B cell (primary cell): ENCODE data around the gene WDR38. TPM values are rescaled to one million over a fixed set of nuclear protein-coding genes. Genes with fewer than 3 reads are reported as not detected.

Experiments
- ATAC-seq: fragments of 200-7000 bp; cut with Tn5 transposase; one replicate; pipeline ENCODE4 v1.10.0; 2021; ENCODE audit warnings: low read depth, mild to moderate bottlenecking, moderate number of reproducible peaks, moderate library complexity
- CTCF ChIA-PET: fragments of 350-600 bp; sonication (Branson Sonifier 250); formaldehyde crosslinking; loops from one replicate; lab custom pipeline; 2021; ENCODE audit warnings: antibody characterized with exemption, inconsistent platforms; lab: Charles Lee
- POLR2A ChIA-PET: fragments of 350-600 bp; sonication (Branson Sonifier 250); formaldehyde crosslinking; loops from one replicate; lab custom pipeline; 2021; ENCODE audit warnings: antibody characterized with exemption; lab: Charles Lee
- DNase-seq: peaks from one replicate; pipeline ENCODE4 v3.0.0; 2013
- H2AFZ ChIP-seq: 2 replicates; pipeline ENCODE4 v1.6.1; 2012; ENCODE audit warnings: mild to moderate bottlenecking, low read depth, low read length; ENCODE audit not compliant: insufficient read depth, poor library complexity, severe bottlenecking
- H3K27ac ChIP-seq, 2 donors: 1 replicate in 1 of 2; 2 replicates in 1 of 2; pipeline ENCODE4 v1.5.1; 2012 to 2013; ENCODE audit warnings: low read length in 2 of 2, mild to moderate bottlenecking in 2 of 2, moderate library complexity in 1 of 2
- H3K27me3 ChIP-seq, 4 experiments: fragments of 200-600 bp in 1 of 4; sonication (generic) in 1 of 4; replicated peaks in 1 of 4; 1 replicate in 2 of 4; 2 replicates in 2 of 4; pipeline versions ENCODE4 v1.6.1 to v1.7.0; 2013 to 2016; ENCODE audit warnings: low read length in 3 of 4, mild to moderate bottlenecking in 2 of 4, mixed read lengths in 1 of 4, moderate library complexity in 1 of 4; ENCODE audit not compliant: insufficient read depth in 4 of 4, control insufficient read depth in 3 of 4; ENCODE audit errors: control extremely low read depth in 1 of 4
- H3K36me3 ChIP-seq, 2 experiments: replicated peaks in 1 of 2; 1 replicate in 1 of 2; 2 replicates in 1 of 2; pipeline versions ENCODE4 v1.6.1 to v1.7.1; 2013; ENCODE audit warnings: low read length in 1 of 2; ENCODE audit not compliant: insufficient read depth in 2 of 2, control insufficient read depth in 1 of 2; ENCODE audit errors: control extremely low read depth in 1 of 2, extremely low read depth in 1 of 2
- H3K4me1 ChIP-seq, 2 donors: fragments of 200-600 bp in 1 of 2; sonication (generic) in 1 of 2; 1 replicate in 1 of 2; 2 replicates in 1 of 2; pipeline versions ENCODE4 v1.5.1 to v1.6.1; 2013 to 2017; ENCODE audit warnings: low read length in 2 of 2; ENCODE audit not compliant: control insufficient read depth in 2 of 2, insufficient read depth in 2 of 2
- H3K4me2 ChIP-seq: replicated peaks from 2 replicates; pipeline ENCODE3; 2012; ENCODE audit warnings: mild to moderate bottlenecking, low read depth, low read length; ENCODE audit not compliant: poor library complexity, severe bottlenecking
- H3K4me3 ChIP-seq, 5 experiments: fragments of 200-600 bp in 1 of 5; sonication (generic) in 1 of 5; 1 replicate in 3 of 5; 2 replicates in 2 of 5; pipeline versions ENCODE4 v1.5.1 to v1.7.0; 2011 to 2016; ENCODE audit warnings: low read length in 4 of 5, mild to moderate bottlenecking in 4 of 5, low read depth in 2 of 5, control low read depth in 1 of 5, moderate library complexity in 1 of 5; ENCODE audit not compliant: insufficient read depth in 1 of 5; ENCODE audit errors: control extremely low read depth in 1 of 5, extremely low read depth in 1 of 5
- H3K79me2 ChIP-seq: fragments of 200-600 bp; sonication (generic); one replicate; pipeline ENCODE4 v1.6.0; 2016; ENCODE audit warnings: low read length; ENCODE audit not compliant: control insufficient read depth, insufficient read depth
- H3K9ac ChIP-seq: fragments of 200-600 bp; sonication (generic); 2 replicates; pipeline ENCODE4 v1.6.1; 2017; ENCODE audit warnings: mild to moderate bottlenecking, low read length, moderate library complexity
- H3K9me3 ChIP-seq, 3 donors: one replicate each; pipeline versions ENCODE4 v1.6.1 to v1.7.1; 2013; ENCODE audit warnings: low read length in 2 of 3; ENCODE audit not compliant: control insufficient read depth in 2 of 3, insufficient read depth in 1 of 3; ENCODE audit errors: control extremely low read depth in 1 of 3
- H4K20me1 ChIP-seq: 2 replicates; pipeline ENCODE4 v1.6.0; 2012; ENCODE audit warnings: mild to moderate bottlenecking, low read length; ENCODE audit not compliant: insufficient read depth, control insufficient read depth, poor library complexity, severe bottlenecking
- H3K27ac Mint-ChIP-seq: one replicate; pipeline ENCODE4 v1.8.0; 2021; ENCODE audit warnings: mixed read lengths
- H3K27me3 Mint-ChIP-seq: one replicate; pipeline ENCODE4 v1.8.0; 2021; ENCODE audit warnings: mixed read lengths
- H3K4me1 Mint-ChIP-seq: one replicate; pipeline ENCODE4 v1.8.0; 2021; ENCODE audit warnings: mixed read lengths
- H3K4me3 Mint-ChIP-seq: one replicate; pipeline ENCODE4 v1.8.0; 2021; ENCODE audit warnings: mixed read lengths
- H3K9me3 Mint-ChIP-seq: one replicate; pipeline ENCODE4 v1.8.0; 2022; ENCODE audit warnings: mixed read lengths; ENCODE audit not compliant: insufficient read depth
- EZH2 ChIP-seq: IDR thresholded peaks from 2 replicates; pipeline ENCODE4 v1.6.1; 2012; ENCODE audit warnings: borderline replicate concordance, low read depth, mild to moderate bottlenecking, moderate library complexity, low read length; ENCODE audit not compliant: insufficient read depth, poor library complexity, severe bottlenecking
- WGBS: methylation state at CpG from one replicate; pipeline ENCODE4 v1.1.5; 2013; ENCODE audit warnings: missing lambda C conversion rate; ENCODE audit not compliant: insufficient coverage; 5-methylcytosine and 5-hydroxymethylcytosine counted together
- intact Hi-C: fragments of 100-400 bp; cut with micrococcal nuclease; formaldehyde crosslinking; loops from one replicate; pipeline ENCODE4 v1.10.0; 2022
- polyA plus RNA-seq: library from polyadenylated mRNA; depleted of rRNA; stranded (reverse); fragments of >200 nt; gene quantifications from 2 replicates; pipeline ENCODE4 v1.2.3, GENCODE V29; 2012
- total RNA-seq, 2 donors: library from RNA; stranded (reverse); fragments of 120-200 nt in 1 of 2; gene quantifications; 1 replicate in 1 of 2; 2 replicates in 1 of 2; pipeline versions ENCODE4 v1.2.3 to v1.2.4, GENCODE V29; 2013 to 2022
- TF ChIP-seq, protein P1 (sequence below): fragments of 200-600 bp; IDR thresholded peaks from one replicate; pipeline ENCODE4 v1.8.0; 2022; ENCODE audit warnings: antibody characterized with exemption, mild to moderate bottlenecking

The WDR38 gene
- total and polyA plus RNA-seq, 2 donors (not counting 1 experiment from before 2014, with no cell fraction given) = not detected

- Histone ChIP-seq H3K9me3 (no peaks in the 10 kb centered on the region), H3K36me3 (peaks cover 0 to 34% of the 10 kb centered on the region in 2 experiments), H3K27ac (peak overlapping the region; percentile 84 to 92), H3K79me2 (peaks cover 70% of the 10 kb centered on the region), H3K9ac (peak overlapping the region; percentile 99), H3K4me3 (peak overlapping the region; percentile 79 to 100 (median 97)), H3K4me2 (peak overlapping the region; percentile 98), H2AFZ (peak overlapping the region; percentile 91), H3K4me1 (peaks cover 48 to 61% of the 10 kb centered on the region in 2 donors), H3K27me3 (no peaks in the 10 kb centered on the region), H4K20me1 (peaks cover 50% of the 10 kb centered on the region)
- intact Hi-C loops = loop anchor here (1.0 to 10.0 kb wide), 5 partner anchors 9 to 1935 kb away; partner anchors contain the start of genes GOLGA1, RPL35, SCAI and WDR38
- no peaks in the 10 kb centered on the region for H3K27me3 Mint-ChIP-seq
- 0% methylated on average over 8 of the region's 12 CpGs for WGBS
- peak; percentile 25 for ATAC-seq
- H3K9me3 Mint-ChIP-seq = no peaks in the 10 kb centered on the region
- TF ChIP-seq, protein P1, sequence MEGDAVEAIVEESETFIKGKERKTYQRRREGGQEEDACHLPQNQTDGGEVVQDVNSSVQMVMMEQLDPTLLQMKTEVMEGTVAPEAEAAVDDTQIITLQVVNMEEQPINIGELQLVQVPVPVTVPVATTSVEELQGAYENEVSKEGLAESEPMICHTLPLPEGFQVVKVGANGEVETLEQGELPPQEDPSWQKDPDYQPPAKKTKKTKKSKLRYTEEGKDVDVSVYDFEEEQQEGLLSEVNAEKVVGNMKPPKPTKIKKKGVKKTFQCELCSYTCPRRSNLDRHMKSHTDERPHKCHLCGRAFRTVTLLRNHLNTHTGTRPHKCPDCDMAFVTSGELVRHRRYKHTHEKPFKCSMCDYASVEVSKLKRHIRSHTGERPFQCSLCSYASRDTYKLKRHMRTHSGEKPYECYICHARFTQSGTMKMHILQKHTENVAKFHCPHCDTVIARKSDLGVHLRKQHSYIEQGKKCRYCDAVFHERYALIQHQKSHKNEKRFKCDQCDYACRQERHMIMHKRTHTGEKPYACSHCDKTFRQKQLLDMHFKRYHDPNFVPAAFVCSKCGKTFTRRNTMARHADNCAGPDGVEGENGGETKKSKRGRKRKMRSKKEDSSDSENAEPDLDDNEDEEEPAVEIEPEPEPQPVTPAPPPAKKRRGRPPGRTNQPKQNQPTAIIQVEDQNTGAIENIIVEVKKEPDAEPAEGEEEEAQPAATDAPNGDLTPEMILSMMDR = no peak
- TF ChIP-seq EZH2 = no peak
- peaks cover 61% of the 10 kb centered on the region for H3K4me1 Mint-ChIP-seq
- peak; percentile 71 for DNase-seq
- CTCF ChIA-PET = interaction anchor here (0.6 to 1.7 kb wide), 4 partner anchors 14 to 443 kb away, joined by 3 to 8 read pairs (median 4); partner anchors contain the start of gene WDR38
- POLR2A ChIA-PET = interaction anchor here (1.3 kb wide), 1 partner anchor 16 kb away, joined by 3 read pairs; the partner anchor contains the start of gene WDR38
- H3K4me3 Mint-ChIP-seq = peak overlapping the region; percentile 94
- peak overlapping the region; percentile 97 for H3K27ac Mint-ChIP-seq
Measured at GRCh38 chr9:124869986-124870560, 16.8 kb downstream of the WDR38 start.

DNA sequence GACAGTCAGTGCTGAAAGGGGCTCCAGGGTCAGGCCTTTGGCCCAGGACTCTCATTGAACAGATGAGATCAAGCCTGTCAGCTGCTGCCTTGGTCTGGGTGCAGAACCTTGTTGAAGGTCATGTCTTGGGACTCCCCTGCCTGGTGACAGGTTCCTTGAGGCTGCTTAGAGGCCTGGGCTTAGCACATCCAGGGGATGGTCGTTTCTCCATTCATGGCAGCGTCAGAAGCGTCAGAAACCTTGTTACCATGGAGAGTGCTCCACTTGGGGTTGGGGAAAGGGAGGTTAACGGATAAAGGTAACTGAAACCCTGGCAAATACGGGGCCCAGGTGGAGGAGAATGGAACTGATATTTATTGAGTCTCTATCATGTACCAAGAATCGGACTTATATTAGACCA is 17.5 kb downstream of the WDR38 start:
- Histone ChIP-seq H3K9me3 (no peaks in the 10 kb centered on the region), H3K4me3 (peak overlapping the region; percentile 79 to 100 (median 97)), H4K20me1 (peaks cover 57% of the 10 kb centered on the region), H3K4me1 (peaks cover 48 to 61% of the 10 kb centered on the region in 2 donors), H2AFZ (no peak overlapping the region), H3K27ac (peak overlapping the region; percentile 84 to 92), H3K79me2 (peaks cover 76% of the 10 kb centered on the region), H3K36me3 (peaks cover 0 to 40% of the 10 kb centered on the region in 2 experiments), H3K27me3 (no peaks in the 10 kb centered on the region), H3K9ac (peak overlapping the region; percentile 99), H3K4me2 (peak overlapping the region; percentile 98)
- no peak for DNase-seq
- no peak for ATAC-seq
- Mint-ChIP-seq H3K4me3 (peak overlapping the region; percentile 94), H3K27me3 (no peaks in the 10 kb centered on the region), H3K9me3 (no peaks in the 10 kb centered on the region), H3K4me1 (peaks cover 63% of the 10 kb centered on the region), H3K27ac (peak overlapping the region; percentile 97)
- WGBS = 38% methylated on average over 6 of the region's 6 CpGs
- intact Hi-C loops = loop anchor here (5.0 kb wide), 1 partner anchor 272 kb away; the partner anchor contains the start of gene SCAI
- TF ChIP-seq, protein P1 = no peak
- TF ChIP-seq EZH2 = no peak
- CTCF ChIA-PET = interaction anchor here (1.0 to 2.7 kb wide), 3 partner anchors 9 to 23 kb away, joined by 3 to 16 read pairs (median 5); partner anchors contain the start of genes ARPC5L and RPL35
- POLR2A ChIA-PET = interaction anchor here (1.3 to 2.7 kb wide), 2 partner anchors 9 to 17 kb away, joined by 3 to 26 read pairs; partner anchors contain the start of genes ARPC5L, RPL35 and WDR38
